Hepatic stellate cell (primary cell): Measurements from ENCODE around the gene DHRSX.
"Not testable (repeated sequence)": the region's sequence is repeated elsewhere in the genome, so short reads cannot be mapped to it uniquely, and the experiment has no call there.

Source experiments
- DNase-seq: peaks from one replicate; pipeline ENCODE4 v3.0.0; 2011; ENCODE audit warnings: low spot score

The DHRSX gene

DNA sequence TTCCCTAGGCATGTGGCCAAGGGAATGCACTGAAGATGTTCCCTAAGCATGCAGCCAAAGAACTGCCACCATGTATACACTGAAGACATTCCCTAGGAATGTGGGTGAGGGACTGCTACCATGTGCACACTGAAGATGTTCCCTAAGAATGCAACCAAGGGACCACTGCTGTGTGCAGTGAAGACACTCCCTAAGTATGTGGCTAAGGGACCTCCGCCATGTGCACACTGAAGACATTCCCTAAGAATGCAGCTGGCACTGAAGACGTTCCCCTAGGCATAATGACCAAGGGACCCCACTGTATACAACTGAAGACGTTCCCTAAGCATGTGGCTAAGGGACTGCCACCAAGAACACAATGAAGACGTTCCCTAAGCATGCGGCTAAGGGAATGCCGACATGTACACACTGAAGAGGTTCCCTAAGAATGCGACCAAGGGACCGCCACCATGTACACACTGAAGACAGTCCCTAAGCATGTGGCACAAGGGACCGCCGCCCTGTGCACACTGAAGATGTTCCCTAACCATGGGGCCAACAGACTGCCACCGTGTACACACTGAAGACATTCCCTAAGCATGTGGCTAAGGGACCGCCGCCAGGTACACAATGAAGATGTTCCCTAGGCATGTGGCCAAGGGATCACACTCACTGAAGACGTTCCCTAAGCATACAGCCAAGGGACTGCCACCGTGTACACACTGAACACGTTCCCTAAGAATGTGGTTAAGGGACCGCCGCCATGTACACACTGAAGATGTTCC, 25.6 kb downstream of the DHRSX start:
- no peak for DNase-seq

DNA sequence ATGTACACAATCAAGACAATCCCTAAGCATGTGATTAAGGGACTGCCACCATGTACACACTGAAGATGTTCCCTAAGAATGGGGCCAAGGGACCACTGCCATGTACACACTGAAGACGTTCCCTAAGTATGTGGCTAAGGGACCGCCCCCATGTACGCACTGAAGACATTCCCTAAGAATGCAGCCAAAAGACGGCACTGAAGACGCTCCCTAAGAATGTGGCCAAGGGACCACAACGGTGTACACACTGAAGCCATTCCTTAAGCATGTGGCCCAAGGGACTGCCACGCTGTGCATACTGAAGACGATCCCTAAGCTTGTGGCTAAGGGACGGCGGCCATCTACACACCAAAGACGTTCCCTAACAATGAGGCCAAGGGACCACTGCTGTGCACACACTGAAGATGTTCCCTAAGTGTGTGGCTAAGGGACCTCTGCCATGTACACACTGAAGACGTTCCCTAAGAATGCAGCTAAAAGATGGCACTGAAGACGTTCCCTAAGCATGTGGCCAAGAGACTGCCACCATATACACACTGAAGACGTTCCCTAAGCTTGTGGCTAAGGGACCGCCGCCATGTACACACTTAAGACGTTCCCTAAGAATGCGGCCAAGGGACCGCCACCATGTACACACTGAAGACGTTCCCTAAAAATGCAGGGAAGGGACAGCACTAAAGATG, 26.4 kb downstream of the DHRSX start:
- DNase-seq, result no peak

DNA sequence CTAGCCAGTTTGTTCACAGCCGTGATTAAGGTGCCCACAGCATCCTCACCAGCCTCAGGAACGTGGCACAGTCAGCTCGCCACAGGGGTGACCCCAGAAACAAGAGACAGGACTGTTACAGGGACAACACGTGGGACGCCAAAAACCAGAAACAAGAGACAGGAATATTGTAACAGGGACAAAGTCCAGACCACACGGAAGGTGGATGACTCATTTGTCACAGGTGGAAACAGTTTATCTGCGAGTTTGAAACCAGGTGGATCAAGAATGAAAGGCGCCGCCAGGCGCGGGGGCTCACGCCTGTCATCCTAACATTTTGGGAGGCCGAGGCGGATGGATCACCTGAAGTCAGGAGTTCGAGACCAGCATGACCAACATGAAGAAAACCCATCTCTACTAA, 27.7 kb downstream of the DHRSX start:
- DNase-seq, result not testable (repeated sequence)

DNA sequence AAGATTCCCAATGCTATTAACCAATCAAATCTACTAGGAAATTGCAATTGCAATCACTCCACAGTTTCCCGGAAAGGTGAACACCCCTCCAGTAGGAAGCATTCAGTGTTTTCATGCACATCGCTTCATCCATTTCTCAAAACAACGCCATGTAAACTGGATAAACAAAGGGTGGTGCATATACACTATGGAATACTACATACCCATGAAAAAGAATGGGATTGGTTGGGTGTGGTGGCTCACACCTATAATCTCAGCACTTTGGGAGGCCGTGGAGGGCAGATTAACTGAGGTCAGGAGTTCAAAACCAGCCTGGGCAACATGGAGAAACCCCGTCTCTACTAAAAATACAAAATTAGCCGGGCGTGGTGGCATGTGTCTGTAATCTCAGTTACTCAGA, 29.1 kb downstream of the DHRSX start:
- no peak for DNase-seq

DNA sequence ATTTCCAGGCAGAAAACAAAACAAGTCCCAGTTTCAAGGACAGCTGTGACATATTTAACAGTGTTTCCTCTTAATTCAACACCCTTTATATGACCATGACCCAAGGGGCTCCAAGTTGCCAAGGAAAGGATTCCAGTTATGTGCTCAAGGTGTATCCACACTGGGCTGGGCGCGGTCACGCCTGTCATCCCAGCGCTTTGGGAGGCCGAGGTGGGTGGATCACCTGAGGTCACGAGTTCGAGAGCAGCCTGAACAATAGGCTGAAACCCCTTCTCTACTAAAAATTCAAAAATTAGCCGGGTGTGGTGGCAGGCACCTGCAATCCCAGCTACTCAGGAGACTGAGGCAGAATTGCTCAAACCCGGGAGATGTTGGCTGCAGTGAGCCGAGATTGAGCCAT, 29.6 kb downstream of the DHRSX start:
- DNase-seq, result not testable (repeated sequence)

DNA sequence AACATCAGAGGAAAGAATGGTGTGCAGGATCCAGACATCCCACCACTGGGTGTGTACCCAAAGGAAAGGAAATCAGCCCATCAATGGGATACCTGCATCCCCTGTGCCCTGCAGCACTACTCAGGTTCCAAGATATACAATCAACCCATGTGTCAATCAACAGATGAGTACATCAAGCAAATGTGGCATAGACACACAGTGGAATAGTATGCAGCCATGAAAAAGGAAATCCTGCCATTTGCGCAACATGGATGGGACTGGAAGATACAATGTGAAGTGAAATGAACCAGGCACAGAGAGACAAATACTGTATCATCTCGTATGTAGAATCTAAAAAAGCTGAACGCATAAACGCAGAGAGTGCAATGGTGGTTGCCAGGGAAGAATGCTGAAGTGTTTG, 30.9 kb downstream of the DHRSX start:
- not testable (repeated sequence) for DNase-seq

DNA sequence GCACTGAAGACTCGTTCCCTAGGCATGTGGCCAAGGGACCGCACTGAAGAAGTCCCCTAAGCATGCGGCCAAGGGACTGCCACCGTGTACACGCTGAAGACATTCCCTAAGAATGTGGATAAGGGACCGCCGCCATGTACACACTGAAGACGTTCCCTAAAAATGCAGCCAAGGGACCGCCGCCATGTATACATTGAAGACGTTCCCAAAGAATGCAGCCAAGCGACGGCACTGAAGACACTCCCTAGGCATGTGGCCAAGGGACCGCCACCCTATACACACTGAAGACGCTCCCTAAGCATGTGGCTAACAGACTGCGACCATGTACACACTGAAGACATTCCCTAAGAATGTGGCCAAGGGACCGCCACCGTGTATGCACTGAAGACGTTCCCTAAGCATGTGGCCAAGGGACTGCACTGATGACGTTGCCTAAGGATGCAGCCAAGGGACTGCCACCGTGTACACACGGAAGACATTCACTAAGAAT, 31.5 kb downstream of the DHRSX start:
- DNase-seq, result no peak

DNA sequence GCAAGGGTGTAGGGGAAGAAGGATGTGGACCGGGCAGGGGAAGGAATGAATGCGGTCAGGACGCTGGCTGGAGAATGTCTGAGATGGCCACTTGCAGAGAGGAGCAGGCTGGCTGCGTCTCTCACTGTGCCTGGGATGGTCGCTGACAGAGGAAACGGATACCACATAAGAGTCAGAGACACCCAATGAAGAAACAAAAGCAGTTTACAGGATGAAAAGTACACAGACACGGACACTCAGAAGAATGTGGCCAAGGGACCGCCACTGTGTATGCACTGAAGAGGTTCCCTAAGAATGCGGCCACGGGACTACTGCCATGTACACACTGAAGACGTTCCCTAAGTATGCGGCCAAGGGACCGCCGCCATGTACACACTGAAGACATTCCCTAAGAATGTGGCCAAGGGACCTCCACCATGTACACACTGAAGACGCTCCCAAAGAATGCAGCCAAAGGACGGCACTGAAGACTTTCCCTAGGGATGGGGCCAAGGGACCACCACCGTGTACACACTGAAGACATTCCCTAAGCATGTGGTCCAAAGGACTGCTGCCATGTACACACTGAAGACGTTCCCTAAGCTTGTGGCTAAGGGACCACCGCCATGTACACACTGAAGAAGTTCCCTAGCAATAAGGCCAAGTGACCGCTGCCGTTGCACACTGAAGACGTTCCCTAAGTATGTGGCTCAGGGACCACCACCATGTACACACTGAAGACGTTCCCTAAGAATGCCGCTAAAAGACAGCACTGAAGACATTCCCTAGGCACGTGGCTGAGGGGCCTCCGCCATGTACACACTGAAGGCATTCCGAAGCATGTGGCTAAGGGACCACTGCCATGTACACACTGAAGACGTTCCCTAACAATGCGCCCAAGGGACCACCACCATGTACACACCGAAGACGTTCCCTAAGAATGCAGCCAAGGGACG, 32.2 kb downstream of the DHRSX start:
- no peak for DNase-seq

DNA sequence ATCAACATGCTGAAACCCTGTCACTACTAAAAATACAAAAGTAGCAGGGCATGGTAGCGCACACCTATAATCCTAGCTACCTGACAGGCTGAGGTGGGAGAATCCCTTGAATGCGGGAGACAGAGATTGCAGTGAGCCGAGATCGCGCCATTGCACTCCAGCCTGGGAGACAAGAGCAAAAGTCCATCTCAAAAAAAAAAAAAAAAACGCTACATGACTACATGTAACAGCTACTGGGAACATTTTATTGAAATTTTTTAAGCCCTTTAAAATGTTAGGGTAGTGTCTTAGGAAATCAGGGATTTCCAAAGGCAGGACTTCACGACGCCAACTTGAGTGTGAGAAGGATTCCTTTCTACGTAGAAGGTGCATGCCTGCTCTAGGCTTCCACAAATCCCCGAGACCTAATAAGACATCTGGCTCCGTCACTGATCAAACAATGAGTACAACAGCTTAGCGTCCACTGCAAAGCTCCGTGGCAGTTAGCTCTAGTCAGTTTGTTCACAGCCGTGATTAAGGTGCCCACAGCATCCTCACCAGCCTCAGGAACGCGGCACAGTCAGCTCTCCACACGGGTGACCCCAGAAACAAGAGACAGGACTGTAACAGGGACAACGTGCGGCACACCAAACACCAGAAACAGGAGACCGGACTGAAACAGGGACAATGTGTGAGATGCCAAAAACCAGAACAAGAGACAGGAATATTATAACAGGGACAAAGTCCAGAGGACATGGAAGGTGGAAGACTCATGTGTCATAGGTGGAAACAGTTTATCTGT, 33.7 kb downstream of the DHRSX start:
- no peak for DNase-seq

DNA sequence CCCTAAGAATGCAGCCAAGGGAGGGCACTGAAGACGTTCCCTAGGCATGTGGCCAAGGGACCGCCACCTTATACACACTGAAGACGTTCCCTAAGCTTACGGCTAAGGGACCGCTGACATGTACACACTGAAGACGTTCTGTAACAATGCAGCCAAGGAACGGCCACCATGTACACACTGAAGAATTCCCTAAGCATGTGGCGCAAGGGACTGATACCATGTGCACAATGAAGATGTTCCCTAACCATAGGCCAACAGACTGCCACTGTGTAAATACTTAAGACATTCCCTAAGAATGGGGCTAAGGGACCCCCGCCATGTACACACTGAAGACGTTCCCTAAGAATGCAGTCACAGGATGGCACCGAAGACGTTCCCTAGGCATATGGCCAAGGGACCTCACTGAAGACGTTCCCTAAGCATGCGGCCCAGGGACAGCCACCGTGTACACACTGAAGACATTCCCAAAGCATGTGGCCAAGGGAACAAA, 36.1 kb downstream of the DHRSX start:
- DNase-seq, result no peak

DNA sequence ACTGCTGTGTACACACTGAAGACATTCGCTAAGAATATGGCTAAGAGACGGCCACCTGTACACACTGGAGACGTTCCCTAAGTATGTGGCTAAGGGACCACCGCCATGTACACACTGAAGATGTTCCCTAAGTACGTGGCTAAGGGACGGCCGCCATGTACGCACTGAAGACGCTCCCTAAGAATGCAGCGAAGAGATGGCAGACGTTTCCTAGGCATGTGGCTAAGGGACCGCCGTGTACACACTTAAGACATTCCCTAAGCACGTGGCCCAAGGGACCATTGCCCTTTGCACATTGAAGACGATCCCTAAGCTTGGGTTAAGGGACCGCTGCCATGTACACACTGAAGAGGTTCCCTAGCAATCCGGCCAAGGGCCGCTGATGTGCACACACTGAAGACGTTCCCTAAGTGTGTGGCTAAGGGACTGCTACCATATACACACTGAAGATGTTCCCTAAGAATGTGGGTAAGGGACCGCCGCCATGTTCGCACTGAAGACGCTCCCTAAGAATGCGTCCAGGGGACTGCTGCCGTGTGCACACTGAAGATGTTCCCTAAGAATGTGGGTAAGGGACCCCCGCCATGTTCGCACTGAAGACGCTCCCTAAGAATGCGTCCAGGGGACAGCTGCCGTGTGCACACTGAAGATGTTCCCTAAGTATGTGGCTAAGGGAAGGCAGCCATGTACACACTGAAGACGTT, 36.7 kb downstream of the DHRSX start:
- no peak for DNase-seq

DNA sequence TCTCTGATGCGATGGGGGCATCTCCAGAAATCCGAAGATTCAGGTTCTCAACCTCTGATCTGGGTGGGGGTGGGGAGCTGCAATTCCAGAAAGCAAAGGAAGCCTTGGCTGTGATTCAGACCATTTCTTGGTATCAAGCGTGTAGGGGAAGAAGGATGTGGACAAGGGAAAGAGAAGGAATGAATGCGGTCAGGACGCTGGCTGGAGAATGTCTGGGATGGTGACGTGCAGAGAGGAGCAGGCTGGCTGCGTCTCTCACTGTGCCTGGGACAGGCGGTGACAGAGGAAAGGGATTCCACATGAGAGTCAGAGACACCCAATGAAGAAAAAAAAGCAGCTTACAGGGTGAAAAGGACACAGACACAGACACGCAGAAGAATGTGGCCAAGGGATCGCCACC, 37.3 kb downstream of the DHRSX start:
- peak; percentile 35 for DNase-seq

DNA sequence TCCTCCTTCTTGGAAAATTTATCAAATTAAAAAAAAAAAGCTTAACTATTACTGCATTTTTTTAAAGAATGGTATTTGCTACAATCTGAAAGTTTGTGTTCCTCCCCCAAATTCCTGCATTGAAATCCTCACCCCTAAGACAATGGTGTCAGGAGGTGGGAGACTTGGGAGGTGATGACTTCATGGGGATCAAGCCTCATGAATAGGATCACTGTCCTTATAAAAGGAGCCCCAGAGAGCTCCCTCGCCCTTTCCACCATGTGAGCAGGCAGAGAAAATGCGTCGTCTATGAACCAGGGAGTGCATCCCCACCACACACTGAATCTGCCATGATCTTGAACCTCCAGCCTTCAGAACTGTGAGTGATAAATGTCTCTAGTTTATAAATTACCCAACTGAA, 38.0 kb downstream of the DHRSX start:
- no peak for DNase-seq

DNA sequence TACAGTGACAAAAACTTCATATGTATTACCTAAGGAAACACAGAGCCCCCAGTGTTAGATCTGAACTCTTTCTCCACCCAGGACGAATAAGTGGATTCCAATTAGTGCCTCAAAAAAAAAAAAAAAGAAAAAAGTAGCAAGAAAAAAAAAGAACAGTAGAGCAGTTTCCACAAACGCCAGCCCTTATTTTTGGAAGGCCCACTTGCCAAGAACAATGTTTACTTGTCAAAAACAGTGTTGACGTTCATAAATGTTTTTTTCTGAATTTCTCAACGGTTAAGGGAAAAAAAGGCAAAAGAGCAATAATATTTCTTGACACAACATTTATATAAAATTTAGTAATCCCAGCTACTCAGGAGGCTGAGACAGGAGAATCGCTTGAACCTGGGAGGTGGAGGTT, 38.7 kb downstream of the DHRSX start:
- DNase-seq, result no peak

DNA sequence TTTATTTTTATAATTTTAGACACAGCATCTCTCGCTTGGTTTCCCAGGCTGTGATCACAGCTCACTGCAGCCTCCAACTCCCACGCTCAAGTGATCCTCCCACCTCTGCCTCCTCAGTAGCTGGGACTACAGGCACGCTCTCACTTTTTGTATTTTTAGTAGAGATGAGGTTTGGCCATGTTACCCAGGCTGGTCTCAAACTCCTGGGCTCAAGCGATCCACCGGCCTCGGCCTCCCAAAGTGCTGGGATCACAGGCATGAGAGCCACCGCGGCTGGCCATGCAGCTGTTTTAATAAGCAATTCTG, 39.1 kb downstream of the DHRSX start:
- no peak for DNase-seq

DNA sequence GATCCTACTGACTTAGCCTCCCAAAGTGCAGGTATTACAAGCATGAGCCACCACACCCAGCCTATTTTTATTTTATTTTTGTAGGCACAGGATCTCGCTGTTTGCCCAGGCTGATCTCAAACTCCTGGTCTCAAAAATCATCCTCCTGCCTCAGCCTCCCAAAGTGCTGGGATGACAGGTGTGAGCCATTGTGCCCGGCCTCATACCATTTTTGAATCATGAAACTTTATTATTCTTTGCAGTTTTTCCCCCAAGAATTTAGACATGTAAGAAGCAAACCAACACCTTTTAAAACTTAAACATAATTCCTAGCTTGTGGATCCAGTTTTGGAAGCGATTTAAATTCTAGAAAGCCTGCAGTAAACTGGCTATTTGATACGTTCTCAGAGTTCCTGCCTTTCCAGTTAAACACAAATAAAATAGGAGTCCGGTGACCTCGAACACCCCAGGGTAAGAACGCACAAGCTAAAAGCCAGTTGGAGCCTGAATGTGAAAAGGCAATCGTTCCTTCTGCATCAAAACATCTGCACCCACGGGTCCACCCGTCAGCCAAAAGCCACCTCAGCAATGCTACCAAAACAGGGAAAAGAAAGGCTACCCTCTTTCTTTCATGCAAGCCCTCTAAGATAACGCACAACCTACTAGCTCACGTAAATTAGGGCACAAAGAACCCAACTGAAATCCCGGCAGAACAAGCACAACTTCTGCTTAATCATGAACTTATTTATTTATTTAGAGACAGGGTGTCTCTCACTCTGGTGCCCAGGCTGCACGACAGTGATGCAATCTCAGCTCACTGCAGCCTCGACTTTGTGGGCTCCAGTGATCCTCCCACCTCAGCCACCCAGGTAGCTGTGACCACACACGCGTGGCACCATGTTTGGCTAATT, 39.7 kb downstream of the DHRSX start:
- not testable (repeated sequence) for DNase-seq

DNA sequence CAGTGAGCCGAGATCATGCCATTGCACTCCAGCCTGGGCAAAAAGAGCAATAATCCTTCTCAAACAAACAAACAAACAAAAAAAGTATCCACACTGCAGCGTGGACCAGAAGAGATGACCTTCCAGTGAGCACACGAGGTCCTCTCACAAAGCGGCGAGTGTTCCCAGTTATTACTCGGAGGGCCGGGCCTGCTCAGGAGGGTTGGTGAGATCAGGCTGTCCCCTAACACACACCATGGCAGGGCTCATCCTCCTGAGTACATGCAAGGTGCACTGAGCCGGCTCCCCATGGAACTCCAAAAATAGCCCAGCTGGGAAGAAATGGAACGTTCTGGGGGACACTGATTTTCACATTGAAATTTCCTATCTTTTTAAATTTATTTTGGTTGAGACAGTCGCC, 40.7 kb downstream of the DHRSX start:
- DNase-seq, result not testable (repeated sequence)

DNA sequence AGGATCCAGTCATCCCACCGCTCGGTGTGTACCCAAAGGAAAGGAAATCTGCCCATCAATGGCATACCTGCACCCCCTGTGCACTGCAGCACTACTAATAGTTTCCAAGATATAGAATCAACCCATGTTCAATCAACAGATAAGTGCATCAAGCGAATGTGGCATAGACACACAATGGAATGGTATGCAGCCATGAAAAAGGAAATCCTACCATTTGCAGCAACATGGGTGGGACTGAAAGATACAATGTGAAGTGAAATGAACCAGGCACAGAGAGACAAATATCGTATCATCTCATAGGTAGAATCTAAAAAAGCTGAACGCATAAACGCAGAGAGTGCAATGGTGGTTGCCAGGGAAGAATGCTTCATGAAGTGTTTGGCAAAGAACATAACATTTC, 42.5 kb downstream of the DHRSX start:
- DNase-seq, result no peak

DNA sequence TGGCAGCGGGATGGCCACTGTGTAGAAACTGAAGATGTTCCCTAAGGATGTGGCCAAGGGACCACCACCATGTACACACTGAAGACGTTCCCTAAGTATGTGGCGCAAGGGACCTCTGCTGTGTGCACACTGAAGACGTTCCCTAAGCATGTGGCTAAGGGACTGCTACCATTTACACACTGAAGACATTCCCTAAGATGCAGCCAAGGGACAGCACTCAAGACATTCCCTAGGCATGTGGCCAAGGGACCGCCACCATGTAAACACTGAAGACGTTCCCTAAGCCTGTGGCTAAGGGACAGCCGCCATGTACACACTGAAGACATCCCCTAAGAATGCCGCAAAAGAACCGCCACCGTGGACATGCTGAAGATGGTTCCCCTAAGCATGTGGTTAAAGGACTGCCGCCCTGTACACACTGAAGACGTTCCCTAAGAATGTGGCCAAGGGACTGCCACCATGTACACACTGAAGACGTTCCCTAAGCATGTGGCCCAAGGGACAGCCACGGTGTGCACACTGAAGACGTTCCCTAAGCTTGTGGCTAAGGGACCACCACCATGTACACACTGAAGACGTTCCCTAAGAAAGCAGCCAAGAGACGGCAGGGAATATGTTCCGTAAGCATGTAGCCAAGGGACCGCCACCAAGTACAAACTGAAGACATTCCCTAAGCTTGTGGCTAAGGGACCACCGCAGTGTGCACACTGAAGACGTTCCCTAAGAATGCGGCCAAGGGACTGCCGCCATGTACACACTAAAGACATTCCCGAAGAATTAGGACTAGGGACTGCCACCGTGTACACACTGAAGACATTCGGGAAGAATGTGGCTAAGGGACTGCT, 43.3 kb downstream of the DHRSX start:
- no peak for DNase-seq
